Fibroblast of skin of left biceps (primary cell): Measurements from ENCODE around the gene DPH5.

ENCODE experiments used
- DNase-seq, 2 experiments: peaks; one replicate each; pipeline ENCODE4 v3.0.0-alpha.2; 2013; ENCODE audit warnings: low read depth in 2 of 2

The DPH5 gene

DNA sequence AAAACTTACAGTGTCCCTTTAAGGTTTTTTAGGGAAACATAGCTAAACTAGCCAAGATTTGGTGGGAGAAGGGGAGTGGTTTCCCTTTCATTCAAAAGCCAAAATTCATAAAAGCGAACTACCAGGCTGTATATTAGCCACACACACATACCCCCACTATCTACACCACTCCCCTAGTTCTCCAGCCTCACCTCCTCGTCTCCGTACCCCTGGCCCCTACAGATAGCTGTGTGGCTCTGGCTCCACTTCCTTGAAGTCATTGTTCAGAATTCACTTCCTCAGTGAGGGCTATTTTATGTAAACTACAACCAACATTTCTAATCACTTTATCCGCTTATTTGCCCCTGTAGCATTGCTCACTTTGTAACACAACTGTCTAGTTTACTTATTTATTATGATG, 5.3 kb upstream of the DPH5 start:
- no peak for DNase-seq

DNA sequence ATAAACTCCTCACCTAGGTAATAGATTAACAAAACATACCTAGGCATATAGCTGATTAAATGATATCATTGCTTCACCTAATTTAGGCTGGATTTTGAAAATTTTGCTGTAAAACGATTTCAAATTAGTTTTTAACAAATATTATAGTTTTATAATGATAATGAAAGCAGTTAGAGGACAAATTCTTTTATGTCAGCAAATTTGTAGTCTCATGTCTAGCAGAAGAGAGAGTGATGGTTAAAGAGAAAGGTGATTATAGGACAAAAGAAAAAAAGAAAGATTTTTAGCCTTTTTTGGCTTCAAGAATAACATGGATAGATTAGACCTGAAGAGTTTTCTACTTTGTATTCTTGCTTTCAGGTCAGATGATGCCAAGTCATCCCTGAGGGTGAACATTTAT, 3.6 kb upstream of the DPH5 start:
- DNase-seq, result no peak

DNA sequence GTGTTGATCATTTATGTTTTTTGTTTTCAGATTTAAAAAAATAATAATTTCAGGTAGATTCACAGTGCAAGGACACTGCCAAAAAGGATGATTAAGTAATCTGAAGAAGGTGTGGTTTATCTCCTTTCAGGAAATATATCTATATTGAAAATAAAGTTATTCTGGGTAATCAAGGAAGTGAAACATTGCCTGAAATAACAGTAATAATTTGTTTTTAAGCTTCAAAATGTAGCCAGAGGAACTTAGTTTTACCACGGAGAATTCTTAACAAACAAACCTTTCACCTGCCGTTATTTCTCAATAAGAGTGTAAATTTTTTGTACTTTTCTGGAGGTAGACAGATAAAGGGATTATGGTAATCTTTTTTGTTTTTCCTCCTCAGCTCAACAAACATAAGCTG, 2.9 kb upstream of the DPH5 start:
- DNase-seq, result no peak

DNA sequence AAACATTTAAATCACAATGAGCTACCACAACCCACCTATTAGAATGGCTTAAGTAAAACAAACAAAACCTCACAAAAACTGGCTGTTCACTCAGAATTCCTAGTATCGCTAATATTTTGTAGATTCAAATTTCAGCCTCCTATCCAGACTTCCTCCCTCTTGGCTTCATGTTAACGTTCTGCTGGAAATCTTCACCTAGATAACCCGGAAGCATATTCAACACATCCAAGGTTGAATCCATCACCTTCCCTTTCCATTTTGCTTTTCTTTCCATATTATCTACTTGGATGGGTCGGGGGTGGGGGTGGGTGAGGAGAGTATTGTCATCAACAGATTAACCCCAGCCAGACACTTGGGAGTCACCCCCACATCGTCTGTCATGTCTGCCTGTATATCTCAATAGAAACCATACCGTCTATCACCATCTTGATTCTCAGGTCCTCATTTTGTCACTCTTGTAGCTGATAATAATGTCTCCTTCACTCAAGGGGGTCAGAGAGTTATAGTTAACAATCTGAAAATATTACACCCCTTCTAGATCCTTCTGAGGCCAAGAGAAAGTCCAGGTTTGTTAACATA, 1.7 kb upstream of the DPH5 start:
- no peak for DNase-seq

DNA sequence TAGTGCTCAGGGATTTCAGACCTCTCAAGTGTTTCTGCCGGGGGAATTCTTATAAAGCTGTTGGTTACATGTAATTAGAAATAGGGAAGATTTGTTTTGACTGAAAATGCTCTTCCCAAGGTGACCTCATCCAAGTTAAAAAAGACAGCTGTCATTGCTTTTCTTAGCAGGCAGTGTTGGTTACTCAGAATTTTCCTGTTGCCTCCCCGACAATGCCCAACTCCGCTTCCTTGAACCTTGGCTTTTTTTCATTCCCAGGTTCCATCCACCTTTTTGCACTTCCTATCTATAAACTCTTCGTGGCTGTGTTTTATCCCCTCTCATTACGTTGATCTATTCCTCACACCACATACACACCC, 825 bp upstream of the DPH5 start:
- no peak for DNase-seq

DNA sequence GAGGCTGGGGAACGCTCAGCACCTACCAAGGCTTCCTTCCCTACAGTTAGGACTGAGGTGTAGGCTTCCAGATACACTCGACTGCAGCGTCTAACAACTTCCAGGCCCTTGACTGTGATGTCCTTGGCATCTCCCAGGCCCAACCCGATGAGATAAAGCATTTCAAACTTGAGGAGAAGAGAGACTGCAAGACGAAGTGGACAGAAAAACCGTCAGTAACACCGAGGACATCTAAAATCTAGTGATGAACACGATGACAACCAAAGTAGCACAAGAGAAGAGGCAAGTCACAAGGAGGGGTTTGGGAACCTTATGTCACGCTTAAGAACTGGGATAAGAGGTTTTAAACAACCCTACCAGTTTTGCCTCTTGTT, 314 bp downstream of the DPH5 start:
- no peak for DNase-seq

DNA sequence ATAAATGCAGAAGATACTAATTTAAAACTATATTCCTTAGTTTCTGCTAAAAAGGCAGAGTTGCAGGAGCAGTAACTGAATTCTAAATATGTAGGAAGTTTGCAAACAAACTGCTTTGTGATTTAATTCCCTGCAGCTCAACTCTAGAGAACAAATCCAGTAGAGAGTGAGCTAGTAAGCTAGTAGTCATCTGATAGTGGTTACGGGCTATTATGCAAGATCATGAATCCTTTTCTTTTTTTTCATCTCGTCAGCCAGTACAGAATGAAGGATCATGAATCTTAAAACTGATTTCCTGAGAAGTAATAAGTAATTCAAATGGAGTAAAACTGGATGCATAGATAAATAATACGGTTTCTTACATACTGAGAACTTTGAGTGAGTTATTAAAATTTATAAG, 3.3 kb downstream of the DPH5 start:
- DNase-seq, result no peak

DNA sequence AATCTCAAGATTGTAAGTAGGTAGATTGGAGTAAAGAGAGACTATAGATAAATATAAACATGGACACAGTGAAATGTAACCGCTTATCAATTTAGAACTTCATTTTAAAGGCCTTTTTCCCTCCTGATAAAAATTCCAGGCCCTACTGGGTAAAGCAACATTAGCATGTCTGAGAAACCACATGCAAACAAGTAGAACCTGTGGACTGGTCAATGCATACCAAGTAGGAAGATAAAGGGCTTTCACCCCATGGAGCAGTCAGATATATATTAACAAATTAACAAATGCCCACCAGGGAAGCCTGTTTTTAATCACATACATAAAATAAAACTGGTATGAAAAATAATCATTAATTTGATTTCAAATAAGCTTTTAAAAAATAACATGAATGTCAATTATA, 8.1 kb downstream of the DPH5 start:
- no peak for DNase-seq

DNA sequence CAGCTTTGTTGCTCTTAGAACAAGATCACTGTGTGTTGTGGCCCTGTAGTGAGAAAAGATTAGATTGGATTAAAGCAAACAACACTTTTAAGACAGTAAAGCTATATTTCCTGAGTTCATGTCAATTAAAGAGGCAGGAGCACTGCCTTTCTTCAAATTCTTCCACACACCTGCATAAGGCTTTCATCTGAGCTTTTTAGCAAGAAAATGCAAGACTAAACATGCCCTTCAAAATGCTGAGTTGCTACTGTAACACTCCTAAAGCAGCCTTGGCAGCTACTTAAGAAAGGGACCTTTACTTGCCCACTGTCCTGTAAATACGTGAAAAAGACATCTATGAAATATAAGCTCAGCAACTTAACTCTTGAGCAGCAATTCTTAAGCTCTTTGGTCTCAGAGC, 11.8 kb downstream of the DPH5 start:
- DNase-seq, result no peak

DNA sequence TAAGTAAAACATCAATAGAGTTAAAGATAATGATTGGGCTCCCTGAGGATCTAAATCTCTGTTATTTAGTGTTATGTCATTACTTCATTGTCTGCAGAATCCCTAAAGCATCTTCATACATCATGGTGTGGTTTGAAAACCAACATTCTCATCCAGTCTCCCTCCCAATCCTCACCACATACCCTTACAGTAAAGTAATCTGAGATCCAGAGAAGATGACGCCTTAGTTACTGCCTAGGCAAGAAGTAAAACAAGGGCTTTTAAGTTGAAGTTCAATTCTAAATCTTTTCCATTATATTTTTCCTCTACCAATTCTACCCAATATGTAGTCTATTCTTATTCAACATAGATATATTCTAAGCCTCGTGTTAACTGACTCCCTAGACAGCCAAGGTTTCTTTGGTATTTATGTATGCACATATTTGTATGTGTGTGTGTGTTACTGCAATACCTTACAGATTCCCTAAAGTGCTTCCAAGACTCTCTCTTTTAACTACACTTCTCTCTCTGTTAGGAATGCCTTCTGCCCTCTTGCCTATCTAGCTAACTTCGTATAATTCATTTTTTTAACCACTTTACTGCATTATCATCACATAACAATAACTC, 17.3 kb downstream of the DPH5 start:
- DNase-seq, result no peak

DNA sequence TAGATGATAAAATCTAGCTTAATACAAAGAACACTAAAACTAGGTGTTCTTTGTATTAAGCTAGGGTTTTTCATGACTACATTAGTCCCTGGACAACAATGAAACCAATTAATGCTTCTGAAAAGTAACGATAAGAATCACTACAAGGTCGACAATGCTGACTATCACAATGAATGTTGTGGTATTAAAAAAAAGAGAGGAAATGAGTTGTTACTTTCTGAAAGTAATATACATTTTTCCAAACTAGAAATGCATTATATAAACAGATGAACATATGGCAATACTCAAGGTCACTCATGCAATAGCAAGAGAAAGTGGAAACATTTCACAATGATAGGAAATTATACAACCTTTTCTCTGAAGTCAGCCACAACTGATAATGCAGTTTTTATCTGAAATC, 19.0 kb downstream of the DPH5 start:
- DNase-seq, result no peak

DNA sequence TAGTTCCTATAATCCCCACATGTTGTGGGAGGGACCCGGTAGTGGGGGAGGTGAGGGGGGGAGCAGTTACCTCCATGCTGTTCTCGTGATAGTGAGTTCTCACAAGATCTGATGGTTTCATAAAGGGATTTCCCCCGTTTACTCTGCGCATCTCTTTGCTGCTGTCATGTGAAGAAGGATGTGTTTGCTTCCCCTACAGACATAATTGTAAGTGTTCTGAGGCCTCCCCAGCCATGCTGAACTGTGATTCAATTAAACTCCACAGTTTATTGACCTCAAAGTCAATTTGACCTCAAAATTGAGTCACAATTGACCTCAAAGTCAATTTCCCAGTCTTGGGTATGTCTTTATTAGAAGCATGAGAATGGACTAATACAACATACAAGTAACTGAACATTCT, 19.7 kb downstream of the DPH5 start:
- DNase-seq, result no peak

DNA sequence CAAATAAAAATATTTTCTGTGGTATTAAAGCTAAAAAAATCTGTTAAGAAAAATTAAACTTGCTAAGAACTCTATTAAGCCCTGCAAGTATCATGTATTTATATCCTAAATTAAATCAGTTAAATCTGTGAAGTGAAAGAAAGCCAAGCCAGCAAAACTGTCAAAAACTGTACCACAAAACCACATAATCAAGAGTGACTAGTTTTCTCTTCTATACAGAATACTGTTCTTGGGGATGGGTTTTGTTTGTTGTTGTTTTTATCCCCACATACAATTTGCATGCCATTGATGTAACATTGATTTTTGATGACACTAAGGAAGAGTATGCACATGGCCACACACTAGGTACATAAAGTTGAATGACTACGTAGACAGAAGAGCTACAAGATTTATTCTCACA, 20.4 kb downstream of the DPH5 start:
- DNase-seq, result no peak

DNA sequence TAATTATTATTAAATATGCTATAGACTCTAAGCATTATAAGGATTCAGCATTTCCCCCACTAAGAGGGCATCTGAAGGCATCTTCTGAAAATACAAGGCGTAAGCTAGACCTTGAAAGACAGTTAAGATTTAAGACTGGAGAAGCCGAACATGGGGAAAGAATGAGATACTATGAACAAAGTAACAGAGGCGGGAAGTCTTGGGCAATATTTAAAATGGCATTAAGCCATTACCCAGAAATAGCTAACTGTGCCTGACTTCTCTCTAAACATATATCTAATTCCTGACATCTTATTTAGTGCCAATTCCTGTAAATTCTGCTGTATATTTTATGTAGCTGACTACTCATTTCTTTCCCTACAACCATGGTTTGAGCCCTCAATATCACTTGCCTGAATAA, 20.9 kb downstream of the DPH5 start:
- no peak for DNase-seq

DNA sequence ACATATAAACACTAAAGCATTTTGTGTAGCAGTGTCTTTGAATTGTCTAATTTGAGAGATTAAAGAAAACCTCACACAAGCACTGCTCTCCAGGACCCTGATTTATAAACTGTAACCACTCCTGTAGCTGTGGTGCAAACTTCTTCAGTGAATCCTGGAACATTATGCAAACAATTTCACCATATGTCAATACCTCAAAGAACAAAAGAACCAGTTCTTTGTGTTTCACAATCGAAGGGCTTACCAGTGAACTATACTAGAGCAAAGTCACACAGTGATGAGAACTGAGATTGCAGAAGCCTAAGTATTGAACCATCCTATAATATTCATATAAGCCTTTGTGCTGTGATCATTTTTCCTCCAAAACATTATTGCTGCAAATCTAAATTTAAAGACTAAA, 21.5 kb downstream of the DPH5 start:
- no peak for DNase-seq

DNA sequence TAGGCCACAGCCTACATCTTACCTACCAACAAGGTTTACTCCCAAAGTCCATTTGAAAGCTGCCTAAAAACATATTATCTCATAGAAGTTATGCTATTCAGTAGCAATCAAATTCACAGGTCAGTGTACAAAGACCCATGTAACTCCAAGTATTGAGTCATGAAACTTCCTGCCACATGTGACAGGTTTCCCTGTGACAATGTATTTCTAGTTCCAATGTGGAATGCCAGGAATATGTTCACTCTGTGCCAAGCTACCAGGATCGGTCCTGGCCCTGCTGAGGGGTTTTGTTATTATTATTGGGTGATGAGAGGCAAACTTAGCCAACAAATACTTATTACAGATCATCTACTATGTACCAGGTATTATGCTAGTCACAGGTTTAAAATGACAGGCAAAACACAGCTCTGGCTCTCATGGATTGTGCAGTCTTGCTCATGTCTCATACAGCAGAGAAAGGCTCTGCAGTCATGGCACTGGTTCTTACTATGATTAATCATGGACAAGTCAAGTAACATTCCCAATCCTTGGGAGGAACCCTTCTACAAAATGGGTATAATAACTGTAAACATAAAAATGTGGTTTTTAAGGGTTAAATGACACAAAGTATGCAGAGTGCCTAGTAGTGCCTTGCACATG, 22.5 kb downstream of the DPH5 start:
- DNase-seq, result no peak

DNA sequence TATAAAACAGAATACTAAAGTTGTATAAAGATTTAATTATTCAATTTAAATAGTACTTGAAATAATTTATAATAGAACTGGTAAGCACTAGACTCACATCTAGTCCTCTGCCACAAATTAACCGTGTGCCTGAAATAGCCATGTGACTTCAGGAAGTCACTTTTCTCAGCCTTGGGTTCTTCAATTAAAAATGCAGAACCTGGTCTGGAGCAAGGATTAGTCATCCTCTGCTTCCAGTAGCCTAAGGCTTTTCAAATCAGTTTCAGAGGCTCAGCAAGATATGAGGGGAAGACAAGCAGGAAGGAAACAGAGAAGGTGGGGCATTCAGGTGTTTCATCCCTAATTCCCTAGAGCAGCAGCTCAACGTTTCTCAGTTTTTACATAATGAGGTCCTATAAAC, 23.0 kb downstream of the DPH5 start:
- DNase-seq, result no peak

DNA sequence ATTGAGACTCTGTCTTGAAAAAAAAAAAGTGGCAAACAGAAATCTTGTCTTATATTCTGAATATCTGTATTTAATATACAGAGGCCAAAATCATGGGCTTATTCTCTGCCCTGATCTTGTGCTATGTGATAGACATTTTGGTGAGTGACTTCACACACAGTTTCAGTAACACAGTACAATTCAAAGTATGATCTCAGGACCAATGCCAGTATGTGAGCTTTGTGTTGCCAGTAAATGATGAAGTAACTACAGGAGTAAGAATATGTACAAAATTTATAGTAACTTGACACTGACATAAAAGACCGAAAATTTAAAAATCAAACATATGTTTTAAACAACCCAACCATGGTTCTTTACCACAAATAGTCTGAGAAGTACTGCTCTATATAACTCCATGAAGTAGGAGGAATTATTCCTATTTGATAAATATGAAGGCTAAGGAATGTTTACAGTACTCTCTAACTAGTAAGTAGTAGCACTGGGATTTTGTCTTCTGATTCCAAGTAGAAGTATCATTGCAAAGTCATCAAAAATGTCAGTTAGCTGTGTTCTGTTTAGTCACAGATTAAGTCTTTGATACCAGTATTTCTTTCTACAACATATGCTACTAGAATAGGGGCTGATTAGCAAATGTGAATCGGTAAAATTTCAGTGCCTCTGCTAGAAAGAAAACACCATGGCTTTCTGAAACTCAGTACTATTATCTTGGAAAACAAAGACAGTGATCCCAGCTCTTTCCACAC, 25.3 kb downstream of the DPH5 start:
- DNase-seq, result no peak

DNA sequence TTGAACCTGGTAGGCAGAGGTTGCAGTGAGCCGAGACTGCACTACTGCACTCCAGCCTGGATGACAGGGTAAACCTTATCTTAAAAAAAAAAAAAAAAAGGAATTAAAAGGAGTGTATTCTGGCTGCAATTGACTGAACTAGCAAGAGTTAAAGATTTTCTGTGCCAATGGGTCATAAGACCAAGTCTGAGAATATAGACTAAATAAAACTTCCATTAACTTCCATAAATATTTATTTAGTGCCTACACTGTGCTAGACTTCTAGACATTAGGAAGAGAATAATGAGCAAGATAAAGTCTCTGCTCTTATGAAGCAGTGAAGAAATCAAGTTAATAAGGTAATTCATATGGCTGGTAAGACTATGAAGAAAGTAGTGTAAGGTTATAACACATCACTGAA, 27.2 kb downstream of the DPH5 start:
- DNase-seq, result no peak

DNA sequence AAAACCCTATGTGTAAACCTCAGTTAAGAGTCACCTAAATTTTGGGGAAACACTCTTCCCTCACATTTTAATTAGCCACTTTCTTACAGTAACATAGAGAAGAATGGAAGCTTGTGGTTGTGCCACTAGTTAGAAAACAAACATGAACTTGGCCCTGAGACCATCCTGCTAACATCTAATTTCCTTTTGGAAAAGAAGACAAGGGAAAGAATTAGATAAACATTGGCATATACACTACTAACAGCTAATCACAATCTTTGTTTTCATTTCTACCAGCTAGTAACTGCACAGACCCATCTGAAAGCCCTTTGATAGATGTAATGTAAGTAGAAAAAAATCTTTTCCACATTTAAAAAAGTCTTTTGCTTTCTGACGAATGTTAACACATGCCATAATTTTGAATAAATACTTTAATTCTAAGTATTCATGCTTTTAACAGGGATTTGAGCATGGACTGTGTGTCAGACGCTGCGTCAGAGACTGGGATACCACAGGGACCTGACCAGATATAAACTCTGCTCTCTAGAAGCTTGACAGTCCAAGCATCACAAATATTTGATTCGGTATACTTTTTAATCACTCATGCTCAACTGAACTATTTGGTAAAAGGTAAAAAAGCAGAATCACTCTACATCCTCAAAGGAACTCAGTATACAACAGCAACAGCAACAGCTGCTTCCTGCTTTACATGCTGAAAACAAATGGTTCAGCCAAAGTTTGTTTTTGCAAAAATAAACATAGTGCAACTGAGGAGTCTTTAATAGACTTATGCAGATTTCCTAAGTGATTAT, 30.2 kb downstream of the DPH5 start:
- DNase-seq, result no peak

DNA sequence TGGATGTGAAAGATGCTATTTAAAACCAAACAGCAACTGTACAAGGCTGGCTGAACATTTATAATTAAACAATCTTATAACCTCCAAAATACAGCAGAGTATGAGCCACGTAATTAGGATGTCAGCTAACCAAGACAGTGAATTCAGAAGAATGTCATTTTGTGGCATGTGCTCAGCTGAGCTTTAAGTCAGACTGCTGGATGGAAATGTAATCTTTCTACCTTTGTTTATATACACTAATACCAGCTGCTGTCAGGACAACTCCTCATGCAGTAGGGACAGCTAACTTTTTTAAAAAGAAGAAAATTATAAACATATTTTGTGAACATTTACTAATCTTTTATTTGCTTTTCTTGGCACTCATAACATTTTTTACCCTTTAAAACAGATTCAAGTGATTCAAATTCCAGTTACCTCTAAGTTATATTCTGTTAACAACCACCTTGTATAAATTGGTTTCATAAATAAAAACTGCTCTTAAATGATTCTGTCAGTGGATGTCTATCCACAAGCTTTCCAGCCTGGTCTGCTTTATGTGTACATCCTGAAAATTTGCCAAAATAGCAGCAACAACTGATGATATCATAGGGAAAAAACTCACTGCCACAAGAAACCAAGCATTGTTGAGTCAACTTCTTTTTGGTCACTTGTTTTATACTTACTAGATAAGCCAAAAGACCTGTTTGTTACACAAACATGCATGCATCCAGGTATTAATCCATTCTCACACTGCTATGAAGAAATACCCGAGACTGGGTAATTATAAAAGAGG, 36.1 kb downstream of the DPH5 start:
- DNase-seq, result peak; percentile 61 to 69

DNA sequence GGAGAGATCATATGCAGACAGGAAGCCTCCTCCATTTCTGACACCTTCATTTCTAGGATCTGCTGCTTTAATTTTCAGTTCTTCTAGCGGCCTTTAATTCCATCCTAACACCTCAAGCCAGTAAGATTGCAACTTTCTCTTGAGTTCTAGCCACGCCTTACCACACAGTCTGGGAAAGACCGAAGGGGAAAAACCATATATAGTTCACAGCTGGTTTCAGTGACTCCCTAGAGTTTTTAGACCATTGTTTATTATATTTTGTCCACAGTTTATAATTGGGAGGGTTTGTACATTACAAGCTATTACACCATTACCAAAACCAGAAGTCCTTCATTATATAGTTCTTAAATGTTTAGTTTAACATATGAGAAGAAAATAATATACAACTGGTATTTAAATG, 37.5 kb downstream of the DPH5 start:
- DNase-seq, result no peak
